Naive thymus-derived CD4-positive, alpha-beta T cell (primary cell): Measurements from ENCODE around the gene SH2D2A. TPM values are rescaled to one million over a fixed set of nuclear protein-coding genes. Genes with fewer than 3 reads are reported as not detected.
A peak's percentile ranks its signal among the peaks of the same experiment; 100 is the strongest.

ENCODE experiments used
- ATAC-seq: fragments of 150-1000 bp; cut with Tn5 transposase; 2 replicates; pipeline ENCODE4 v1.10.0; 2021; ENCODE audit warnings: mild to moderate bottlenecking, moderate library complexity
- CTCF ChIA-PET: fragments of 350-600 bp; sonication (Branson Sonifier 250); formaldehyde crosslinking; loops from one replicate; lab custom pipeline; 2021; ENCODE audit warnings: antibody characterized with exemption; lab: Charles Lee
- POLR2A ChIA-PET: fragments of 350-600 bp; sonication (Branson Sonifier 250); formaldehyde crosslinking; loops from one replicate; lab custom pipeline; 2021; ENCODE audit warnings: antibody characterized with exemption, inconsistent platforms; lab: Charles Lee
- DNase-seq, 9 donors: peaks; one replicate each; pipeline versions ENCODE4 v3.0.0 to v3.0.0-alpha.2; 2020 to 2022; ENCODE audit warnings: mixed read lengths in 1 of 9
- H3K27ac ChIP-seq: one replicate; pipeline ENCODE4 v1.7.0; 2013; ENCODE audit warnings: mild to moderate bottlenecking, low read depth, low read length, moderate library complexity
- H3K27me3 ChIP-seq, 2 donors: one replicate each; pipeline ENCODE4 v1.7.0; 2013; ENCODE audit warnings: low read length in 2 of 2, mild to moderate bottlenecking in 2 of 2, moderate library complexity in 2 of 2; ENCODE audit not compliant: control insufficient read depth in 2 of 2, insufficient read depth in 2 of 2
- H3K36me3 ChIP-seq, 3 experiments: 1 replicate in 2 of 3; 2 replicates in 1 of 3; pipeline ENCODE4 v1.7.0; 2013; ENCODE audit warnings: low read length in 3 of 3, mild to moderate bottlenecking in 3 of 3, moderate library complexity in 1 of 3; ENCODE audit not compliant: insufficient read depth in 3 of 3, control insufficient read depth in 2 of 3
- H3K4me1 ChIP-seq, 2 donors: one replicate each; pipeline ENCODE4 v1.7.0; 2013; ENCODE audit warnings: low read length in 2 of 2, mild to moderate bottlenecking in 2 of 2, moderate library complexity in 1 of 2; ENCODE audit not compliant: control insufficient read depth in 2 of 2, insufficient read depth in 2 of 2
- H3K4me3 ChIP-seq: 2 replicates; pipeline ENCODE4 v1.7.0; 2013; ENCODE audit warnings: mild to moderate bottlenecking, low read length
- H3K9me3 ChIP-seq, 3 experiments: 1 replicate in 2 of 3; 2 replicates in 1 of 3; pipeline ENCODE4 v1.7.0; 2013; ENCODE audit warnings: low read length in 3 of 3; ENCODE audit not compliant: control insufficient read depth in 2 of 3
- H3K27ac Mint-ChIP-seq, 9 donors: one replicate each; pipeline ENCODE4 v1.8.0; 2020 to 2022; ENCODE audit warnings: mixed read lengths in 9 of 9, mild to moderate bottlenecking in 8 of 9, moderate library complexity in 5 of 9, inconsistent platforms in 2 of 9
- H3K27me3 Mint-ChIP-seq, 5 donors: one replicate each; pipeline ENCODE4 v1.8.0; 2021 to 2022; ENCODE audit warnings: mixed read lengths in 5 of 5, mild to moderate bottlenecking in 1 of 5
- H3K36me3 Mint-ChIP-seq, 5 donors: one replicate each; pipeline ENCODE4 v1.8.0; 2020 to 2022; ENCODE audit warnings: mixed read lengths in 5 of 5, mild to moderate bottlenecking in 3 of 5, inconsistent platforms in 1 of 5
- H3K4me1 Mint-ChIP-seq, 7 donors: one replicate each; pipeline ENCODE4 v1.8.0; 2020 to 2022; ENCODE audit warnings: mixed read lengths in 7 of 7, mild to moderate bottlenecking in 3 of 7, inconsistent platforms in 1 of 7
- H3K4me3 Mint-ChIP-seq, 10 donors: one replicate each; pipeline ENCODE4 v1.8.0; 2020 to 2022; ENCODE audit warnings: mild to moderate bottlenecking in 10 of 10, mixed read lengths in 10 of 10, moderate library complexity in 6 of 10, inconsistent platforms in 2 of 10
- H3K9me3 Mint-ChIP-seq, 11 donors: one replicate each; pipeline ENCODE4 v1.8.0; 2020 to 2022; ENCODE audit warnings: mixed read lengths in 11 of 11, mild to moderate bottlenecking in 4 of 11, inconsistent platforms in 1 of 11, moderate library complexity in 1 of 11
- intact Hi-C, 2 donors: fragments of 100-400 bp; cut with micrococcal nuclease; formaldehyde crosslinking; loops; one replicate each; pipeline ENCODE4 v1.15.1; 2023
- polyA plus RNA-seq, 2 donors: library from polyadenylated mRNA; unstranded; fragments of 300-500 nt; fragmentation: Illumina TruSeq; gene quantifications; one replicate each; pipeline ENCODE4 v1.2.3, GENCODE V29; 2021
- total RNA-seq, 6 experiments: library from RNA in 5 of 6; stranded (reverse) in 5 of 6; gene quantifications; 1 replicate in 5 of 6; 2 replicates in 1 of 6; pipeline ENCODE4 v1.2.3 and lab custom pipeline; 2021 to 2026

The SH2D2A gene
- total and polyA plus RNA-seq, 7 experiments from 2014 or later: 12.7 to 164 (median 15.7) TPM

- no peak overlapping the region for H3K4me3 Mint-ChIP-seq
- peaks cover 26 to 46% of the 10 kb centered on the region in 2 donors for H3K4me1 ChIP-seq
- H3K27ac Mint-ChIP-seq: peak overlapping the region in 3 of 9 donors; percentile 56 to 91 (median 88)
- no peaks in the 10 kb centered on the region for H3K27me3 Mint-ChIP-seq
- POLR2A ChIA-PET: interaction anchor here (0.5 to 5.9 kb wide), 5 partner anchors 17 to 1059 kb away, joined by 3 to 74 read pairs (median 9); partner anchors contain the start of genes HDGF, ISG20L2, METTL25B and MRPL24
- no peaks in the 10 kb centered on the region for H3K9me3 ChIP-seq
- H3K27ac ChIP-seq: peak overlapping the region; percentile 98
- CTCF ChIA-PET: interaction anchor here (1.2 to 2.7 kb wide), 2 partner anchors 41 to 43 kb away, joined by 3 to 12 read pairs; no protein-coding TSS in a partner anchor
- DNase-seq: no peak
- H3K4me1 Mint-ChIP-seq: peaks cover 44 to 60% (median 52%) of the 10 kb centered on the region in 7 donors
- peaks cover 0 to 30% (median 4%) of the 10 kb centered on the region in 3 experiments for H3K36me3 ChIP-seq
- H3K9me3 Mint-ChIP-seq: peaks cover 0 to 3% (median 0%) of the 10 kb centered on the region in 11 donors
- no peak for ATAC-seq
- no peaks in the 10 kb centered on the region for H3K27me3 ChIP-seq
- intact Hi-C loops: no loop called here
- H3K4me3 ChIP-seq: peak overlapping the region; percentile 89
- H3K36me3 Mint-ChIP-seq: peaks cover 9 to 34% (median 21%) of the 10 kb centered on the region in 5 donors
These were observed 47.9 kb downstream of the SH2D2A start for GRCh38 chr1:156768610-156769295.

DNA sequence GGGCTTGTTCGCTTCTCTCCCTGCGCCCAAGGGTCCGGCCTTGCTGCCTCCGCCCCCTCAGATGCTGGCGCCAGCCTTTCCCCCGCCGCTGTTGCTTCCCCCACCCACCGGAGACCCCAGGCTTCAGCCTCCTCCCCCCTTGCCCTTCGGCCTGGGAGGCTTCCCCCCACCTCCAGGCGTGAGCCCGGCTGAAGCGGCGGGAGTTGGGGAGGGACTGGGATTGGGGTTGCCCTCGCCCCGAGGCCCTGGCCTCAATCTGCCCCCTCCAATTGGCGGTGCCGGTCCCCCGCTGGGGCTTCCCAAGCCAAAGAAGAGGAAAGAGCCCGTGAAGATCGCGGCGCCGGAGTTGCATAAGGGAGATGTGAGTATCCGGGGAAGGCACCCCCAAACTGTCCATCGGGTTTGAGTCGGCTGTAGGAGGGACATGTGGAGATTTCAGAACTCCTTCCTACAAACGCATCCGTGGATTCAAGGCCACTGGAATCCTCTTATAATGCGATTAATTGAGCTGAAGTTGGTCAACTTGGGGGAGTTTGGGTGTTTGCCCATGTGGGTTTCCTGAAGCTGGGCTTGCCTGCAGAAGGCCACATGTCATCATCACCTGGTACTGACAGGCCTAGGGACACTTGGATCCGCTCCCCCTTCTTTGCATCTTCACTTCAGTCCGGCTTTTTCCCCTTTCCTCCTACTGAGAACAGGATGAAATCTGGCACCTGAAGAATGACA is 48.6 kb downstream of the SH2D2A start:
- Mint-ChIP-seq H3K4me3 (no peak overlapping the region), H3K27me3 (no peaks in the 10 kb centered on the region), H3K4me1 (peaks cover 42 to 53% (median 45%) of the 10 kb centered on the region in 7 donors), H3K9me3 (peaks cover 0 to 3% (median 0%) of the 10 kb centered on the region in 11 donors), H3K36me3 (peaks cover 5 to 28% (median 19%) of the 10 kb centered on the region in 5 donors), H3K27ac (peak overlapping the region in 2 of 9 donors; percentile 88 to 91)
- intact Hi-C loops: loop anchor here (1.0 to 2.0 kb wide), 16 partner anchors 17 to 909 kb away; partner anchors contain the start of genes HDGF (in 2 of the 2), ISG20L2 (in 2 of the 2), METTL25B (in 2 of the 2) and MRPL24 (in 2 of the 2)
- H3K27me3 ChIP-seq: no peaks in the 10 kb centered on the region
- H3K4me3 ChIP-seq: peak overlapping the region; percentile 89
- H3K9me3 ChIP-seq: no peaks in the 10 kb centered on the region
- peak in 3 of 9 donors; percentile 33 to 66 (median 53) for DNase-seq
- H3K27ac ChIP-seq: peak overlapping the region; percentile 98
- ATAC-seq: no peak
- ChIA-PET CTCF (interaction anchor here (1.2 to 2.7 kb wide), 2 partner anchors 41 to 42 kb away, joined by 3 to 12 read pairs; no protein-coding TSS in a partner anchor), POLR2A (interaction anchor here (0.5 to 5.9 kb wide), 14 partner anchors 16 to 1058 kb away, joined by 3 to 74 read pairs (median 7); partner anchors contain the start of genes HDGF, ISG20L2, MEF2D and METTL25B)
- H3K36me3 ChIP-seq: peaks cover 0 to 24% (median 4%) of the 10 kb centered on the region in 3 experiments
- peaks cover 26 to 41% of the 10 kb centered on the region in 2 donors for H3K4me1 ChIP-seq

- peak within 1 kb of the TSS; percentile 89 for H3K4me3 ChIP-seq
- ChIA-PET POLR2A (interaction anchor here (0.6 to 5.9 kb wide), 16 partner anchors 11 to 832 kb away, joined by 3 to 74 read pairs (median 5); partner anchors contain the start of genes HDGF, ISG20L2, MEF2D and METTL25B), CTCF (interaction anchor here (1.1 to 2.7 kb wide), 4 partner anchors 15 to 42 kb away, joined by 3 to 12 read pairs (median 4); partner anchors contain the start of gene MRPL24)
- Mint-ChIP-seq H3K27ac (peak within 1 kb of the TSS in 3 of 9 donors; percentile 13 to 91 (median 88)), H3K9me3 (peaks cover 0 to 3% (median 0%) of the 10 kb centered on the region in 11 donors), H3K4me1 (peaks cover 35 to 46% (median 37%) of the 10 kb centered on the region in 7 donors), H3K27me3 (no peaks in the 10 kb centered on the region), H3K36me3 (peaks cover 0 to 21% (median 18%) of the 10 kb centered on the region in 5 donors), H3K4me3 (no peak within 1 kb of the TSS)
- H3K27ac ChIP-seq: peak within 1 kb of the TSS; percentile 98
- H3K4me1 ChIP-seq: peaks cover 23 to 36% of the 10 kb centered on the region in 2 donors
- peak; percentile 83 to 100 (median 98) for DNase-seq
- H3K36me3 ChIP-seq: peaks cover 0 to 18% (median under 1%) of the 10 kb centered on the region in 3 experiments
- ATAC-seq: peak; percentile 94
- intact Hi-C loops: loop anchor here (1.0 to 2.0 kb wide), 16 partner anchors 16 to 908 kb away; partner anchors contain the start of genes HDGF (in 2 of the 2), ISG20L2 (in 2 of the 2), METTL25B (in 2 of the 2) and MRPL24 (in 2 of the 2)
- no peaks in the 10 kb centered on the region for H3K9me3 ChIP-seq
- no peaks in the 10 kb centered on the region for H3K27me3 ChIP-seq
These were observed 49.4 kb downstream of the SH2D2A start, which contains the start of gene PRCC for GRCh38 chr1:156767101-156767878. Gene PRCC (plus strand): TSS chr1:156767535. CDS start chr1:156767772, 237 bp downstream.

DNA sequence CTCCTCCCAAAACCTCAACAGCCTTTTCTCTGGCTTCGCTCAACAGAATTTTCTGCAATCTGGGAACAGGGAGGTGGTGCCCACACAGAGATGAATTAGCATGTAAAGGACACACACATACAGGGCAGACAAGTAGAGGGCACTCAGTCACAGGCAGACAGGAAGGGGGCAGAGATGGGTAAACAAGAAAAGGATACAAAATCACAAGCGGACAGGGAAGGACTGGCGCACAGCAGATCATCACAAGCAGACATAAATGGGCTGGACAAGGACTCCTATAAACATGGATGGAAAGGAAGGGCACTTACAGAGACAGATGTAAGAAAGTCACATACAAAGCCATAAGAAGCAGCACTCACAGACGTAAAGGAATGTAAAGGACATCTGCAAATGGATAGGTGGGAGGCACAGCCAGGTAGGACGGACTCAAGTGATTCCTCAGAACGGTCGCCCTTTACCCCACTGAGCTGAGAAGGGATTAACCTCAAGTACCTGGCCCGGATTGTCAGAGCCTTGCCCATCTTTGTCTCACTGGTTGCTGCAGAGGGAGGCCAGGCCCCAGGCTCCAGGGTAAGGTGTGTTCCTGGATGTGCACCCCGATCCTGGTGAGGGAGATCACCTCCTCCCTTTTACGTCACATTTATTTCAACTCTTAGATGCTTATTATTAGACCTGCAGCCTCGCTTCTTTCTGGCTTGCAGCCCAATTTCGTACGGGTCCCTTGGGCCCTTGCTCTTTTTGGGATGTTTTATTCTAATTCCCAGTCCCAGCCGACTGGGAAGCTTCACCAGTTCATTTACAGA is 50.1 kb downstream of the SH2D2A start:
- no peak for ATAC-seq
- Histone ChIP-seq H3K36me3 (peaks cover 0 to 14% (median 0%) of the 10 kb centered on the region in 3 experiments), H3K9me3 (no peaks in the 10 kb centered on the region), H3K4me1 (peaks cover 19 to 36% of the 10 kb centered on the region in 2 donors), H3K4me3 (peak overlapping the region; percentile 58), H3K27ac (peak overlapping the region; percentile 98), H3K27me3 (no peaks in the 10 kb centered on the region)
- POLR2A ChIA-PET: interaction anchor here (0.6 to 5.9 kb wide), 16 partner anchors 10 to 831 kb away, joined by 3 to 74 read pairs (median 5); partner anchors contain the start of genes HDGF, ISG20L2, MEF2D and METTL25B
- intact Hi-C loops: loop anchor here (1.0 to 2.0 kb wide), 16 partner anchors 15 to 908 kb away; partner anchors contain the start of genes HDGF (in 2 of the 2), ISG20L2 (in 2 of the 2), METTL25B (in 2 of the 2) and MRPL24 (in 2 of the 2)
- H3K27me3 Mint-ChIP-seq: no peaks in the 10 kb centered on the region
- H3K9me3 Mint-ChIP-seq: peaks cover 0 to 3% (median 0%) of the 10 kb centered on the region in 11 donors
- H3K36me3 Mint-ChIP-seq: peaks cover 0 to 19% (median 18%) of the 10 kb centered on the region in 5 donors
- peaks cover 30 to 39% (median 36%) of the 10 kb centered on the region in 7 donors for H3K4me1 Mint-ChIP-seq
- H3K4me3 Mint-ChIP-seq: no peak overlapping the region
- peak in 1 of 9 donors; percentile 22 for DNase-seq
- peak overlapping the region in 2 of 9 donors; percentile 13 to 51 for H3K27ac Mint-ChIP-seq
- CTCF ChIA-PET: interaction anchor here (1.1 to 2.7 kb wide), 4 partner anchors 14 to 41 kb away, joined by 3 to 12 read pairs (median 4); partner anchors contain the start of gene MRPL24

DNA sequence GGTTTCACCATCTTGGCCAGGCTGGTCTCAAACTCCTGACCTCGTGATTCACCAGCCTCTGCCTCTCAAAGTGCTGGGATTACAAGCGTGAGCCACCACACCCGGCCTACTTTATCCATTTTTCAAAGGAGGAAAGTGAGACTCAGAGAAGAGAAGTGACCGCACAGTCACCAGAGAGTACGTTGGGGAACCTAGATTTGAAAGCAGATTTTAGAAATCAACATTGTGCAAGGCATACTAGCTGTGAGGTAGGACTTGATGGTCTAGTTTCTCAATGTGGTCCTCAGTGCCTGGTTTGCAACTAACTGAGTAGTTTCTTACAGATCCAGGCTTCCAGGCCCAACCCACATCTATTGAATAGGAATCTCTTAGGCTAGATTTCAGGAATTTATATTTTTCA is 51.0 kb downstream of the SH2D2A start:
- peaks cover 22 to 31% (median 28%) of the 10 kb centered on the region in 7 donors for H3K4me1 Mint-ChIP-seq
- H3K27ac Mint-ChIP-seq: no peak overlapping the region
- ChIA-PET CTCF (interaction anchor here (1.2 kb wide), 1 partner anchor 18 kb away, joined by 3 read pairs; no protein-coding TSS in a partner anchor), POLR2A (interaction anchor here (1.6 to 4.8 kb wide), 4 partner anchors 11 to 265 kb away, joined by 3 to 53 read pairs (median 25); partner anchors contain the start of genes HDGF, MEF2D and MRPL24)
- no peak overlapping the region for H3K4me3 ChIP-seq
- no peaks in the 10 kb centered on the region for H3K9me3 ChIP-seq
- peak overlapping the region in 1 of 10 donors; percentile 38 for H3K4me3 Mint-ChIP-seq
- peaks cover 0 to 12% (median 10%) of the 10 kb centered on the region in 5 donors for H3K36me3 Mint-ChIP-seq
- no peak overlapping the region for H3K27ac ChIP-seq
- intact Hi-C loops: loop anchor here in 1 of 2 donors (2.0 kb wide), 3 partner anchors 309 to 907 kb away; partner anchors contain the start of genes SMG5 and SYT11
- no peaks in the 10 kb centered on the region for H3K27me3 ChIP-seq
- no peaks in the 10 kb centered on the region for H3K27me3 Mint-ChIP-seq
- DNase-seq: no peak
- no peak for ATAC-seq
- peaks cover 19 to 32% of the 10 kb centered on the region in 2 donors for H3K4me1 ChIP-seq
- peaks cover 0 to 9% (median 0%) of the 10 kb centered on the region in 3 experiments for H3K36me3 ChIP-seq
- peaks cover 0 to 2% (median 0%) of the 10 kb centered on the region in 11 donors for H3K9me3 Mint-ChIP-seq
